K562 (cell line): ENCODE measurements around the gene PSRC1. TPM values are rescaled to one million over a fixed set of nuclear protein-coding genes. Genes with fewer than 3 reads are reported as not detected.
A peak's percentile ranks its signal among the peaks of the same experiment; 100 is the strongest.

Experiments
- CSDE1 ChIP-seq, 2 experiments: fragments of 450-650 bp; IDR thresholded peaks; 2 replicates each; pipeline ENCODE4 v1.6.1; 2016; ENCODE audit warnings: mild to moderate bottlenecking in 1 of 2
- DPF2 ChIP-seq: fragments of 450-650 bp; IDR thresholded peaks from 2 replicates; pipeline ENCODE4 v1.6.1; 2016
- EGR1 ChIP-seq: fragments of 450-650 bp; conservative IDR thresholded peaks from 2 replicates; pipeline ENCODE4 v1.6.1; 2017; ENCODE audit warnings: mild to moderate bottlenecking
- ETV6 ChIP-seq, 3 experiments: fragments of 150-350 bp in 1 of 3; sonication (generic) in 1 of 3; formaldehyde crosslinking in 1 of 3; IDR thresholded peaks; 2 replicates each; pipeline versions ENCODE4 v1.6.1 to v1.8.0; 2014 to 2022; ENCODE audit warnings: borderline replicate concordance in 2 of 3, low read depth in 2 of 3, antibody characterized with exemption in 1 of 3, low read length in 1 of 3, mild to moderate bottlenecking in 1 of 3, missing genetic modification reagents in 1 of 3
- KLF13 ChIP-seq: fragments of 450-650 bp; IDR thresholded peaks from 2 replicates; pipeline ENCODE4 v1.6.1; 2016; ENCODE audit warnings: missing genetic modification characterization, low read depth, mild to moderate bottlenecking, missing compliant biosample characterization, moderate library complexity, borderline replicate concordance
- NEUROD1 ChIP-seq: fragments of 150-350 bp; IDR thresholded peaks from 2 replicates; pipeline ENCODE4 v1.6.1; 2014; ENCODE audit warnings: borderline replicate concordance, low read length, low read depth; ENCODE audit not compliant: partially characterized antibody
- RFX5 ChIP-seq: IDR thresholded peaks from 2 replicates; pipeline ENCODE4 v1.6.1; 2011; ENCODE audit warnings: low read depth, mild to moderate bottlenecking, improper control_type of control experiment, low read length
- SAFB2 ChIP-seq: fragments of 200-400 bp; formaldehyde crosslinking; IDR thresholded peaks from 2 replicates; pipeline ENCODE4 v1.6.1; 2018; ENCODE audit warnings: borderline replicate concordance, low read length, low read depth, moderate library complexity; ENCODE audit not compliant: severe bottlenecking
- SRSF9 ChIP-seq: fragments of 200-400 bp; formaldehyde crosslinking; IDR thresholded peaks from 2 replicates; pipeline ENCODE4 v1.6.1; 2017; ENCODE audit warnings: low read depth, low read length, borderline replicate concordance
- ZNF311 ChIP-seq: fragments of 250-450 bp; sonication (Bioruptor Pico); IDR thresholded peaks from 2 replicates; pipeline ENCODE4 v1.4.0; 2020; ENCODE audit warnings: mild to moderate bottlenecking, moderate library complexity
- polyA plus RNA-seq, 8 experiments: library from polyadenylated mRNA; depleted of rRNA in 4 of 8; stranded (reverse) in 5 of 8; unstranded in 3 of 8; fragments of >200 nt; fragmentation: Nextera tagmentation in 2 of 8; fragmentation: Illumina TruSeq in 1 of 8; extraction: Ambion mirVana in 2 of 8; extraction: Trizol in 1 of 8; gene quantifications; 2 replicates each; pipeline versions ENCODE4 v1.2.1 to v1.2.3, GENCODE V29; 2011 to 2014; ENCODE audit warnings: inconsistent platforms in 1 of 8, missing spikeins in 1 of 8
- total RNA-seq, 7 experiments: library from RNA; depleted of rRNA in 6 of 7; stranded (reverse); fragments of >200 nt in 6 of 7; fragmentation: Illumina TruSeq in 2 of 7; extraction: Trizol in 2 of 7; gene quantifications; 2 replicates each; pipeline versions ENCODE4 v1.2.1 to v1.2.3, GENCODE V29; 2011 to 2021; ENCODE audit warnings: low replicate concordance in 1 of 7
- TF ChIP-seq, protein P1 (sequence below): IDR thresholded peaks from 2 replicates; pipeline ENCODE4 v1.6.1; 2012; ENCODE audit warnings: low read depth, low read length, improper control_type of control experiment, borderline replicate concordance
- TF ChIP-seq, protein P2 (sequence below): fragments of 250-450 bp; sonication (Bioruptor Pico); IDR thresholded peaks from 2 replicates; pipeline ENCODE4 v1.4.0; 2020
- TF ChIP-seq, protein P3 (sequence below), 2 experiments: fragments of 450-650 bp in 1 of 2; IDR thresholded peaks; 2 replicates each; pipeline ENCODE4 v1.6.1; 2011 to 2017; ENCODE audit warnings: low read depth in 2 of 2, antibody characterized with exemption in 1 of 2, borderline replicate concordance in 1 of 2, low read length in 1 of 2, mild to moderate bottlenecking in 1 of 2, mixed read lengths in 1 of 2; ENCODE audit not compliant: control insufficient read depth in 1 of 2
- TF ChIP-seq, protein P4 (sequence below): fragments of 450-650 bp; IDR thresholded peaks from 2 replicates; pipeline ENCODE4 v1.6.1; 2016; ENCODE audit warnings: mild to moderate bottlenecking

The PSRC1 gene
- total and polyA plus RNA-seq, 9 of the 15 experiments (the other 6 are each of a cell fraction or from before 2014, with no cell fraction given) = 6.5 to 65.2 (median 39.3) TPM

DNA sequence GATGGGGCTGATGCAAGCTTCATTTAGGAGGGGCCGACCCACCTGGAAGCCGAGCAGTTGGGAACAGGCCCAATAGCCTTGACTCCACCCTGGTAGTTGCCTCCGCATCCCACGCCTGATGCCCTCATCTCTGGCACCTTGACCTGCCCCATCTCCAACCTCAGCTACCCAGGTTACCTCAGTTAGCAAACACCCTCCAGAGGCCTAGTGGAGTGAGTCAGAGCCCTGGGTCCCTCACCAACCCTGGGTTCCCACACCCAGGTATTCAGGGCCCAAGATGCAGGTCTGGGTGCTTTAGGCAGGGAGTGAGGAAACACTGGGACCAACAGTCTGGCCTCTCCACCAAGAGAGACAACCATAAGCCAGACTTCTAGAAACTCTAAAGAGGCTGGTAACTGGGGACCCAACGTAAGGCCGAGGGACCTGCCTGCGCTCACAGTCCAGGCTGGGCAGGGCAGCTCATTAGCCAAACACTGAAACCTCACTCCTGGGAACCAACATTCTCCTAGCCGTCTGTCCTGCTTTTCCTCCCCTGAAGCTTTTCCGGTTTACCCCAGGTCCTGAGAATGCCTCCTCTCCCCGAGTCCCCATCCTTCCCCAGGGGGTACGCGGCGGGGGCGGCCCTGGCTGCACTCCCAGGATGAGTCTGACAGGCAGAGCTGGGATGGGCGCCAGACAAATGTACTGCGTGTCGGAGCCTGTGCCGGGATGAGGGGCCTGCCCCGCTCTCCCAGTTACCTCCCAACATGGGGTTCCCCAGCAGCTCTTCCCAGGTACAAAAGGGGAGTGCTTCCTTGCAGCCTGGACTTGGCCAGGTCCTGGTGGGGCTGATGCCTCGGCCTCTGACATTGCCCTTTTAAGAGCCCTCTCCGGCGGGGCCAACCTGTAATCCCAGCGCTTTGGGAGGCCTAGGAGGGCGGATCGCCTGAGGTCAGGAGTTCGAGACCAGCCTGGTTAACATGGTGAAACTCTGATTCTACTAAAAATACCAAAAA, 42.5 kb downstream of the PSRC1 start (continued):
- TF ChIP-seq, protein P1, sequence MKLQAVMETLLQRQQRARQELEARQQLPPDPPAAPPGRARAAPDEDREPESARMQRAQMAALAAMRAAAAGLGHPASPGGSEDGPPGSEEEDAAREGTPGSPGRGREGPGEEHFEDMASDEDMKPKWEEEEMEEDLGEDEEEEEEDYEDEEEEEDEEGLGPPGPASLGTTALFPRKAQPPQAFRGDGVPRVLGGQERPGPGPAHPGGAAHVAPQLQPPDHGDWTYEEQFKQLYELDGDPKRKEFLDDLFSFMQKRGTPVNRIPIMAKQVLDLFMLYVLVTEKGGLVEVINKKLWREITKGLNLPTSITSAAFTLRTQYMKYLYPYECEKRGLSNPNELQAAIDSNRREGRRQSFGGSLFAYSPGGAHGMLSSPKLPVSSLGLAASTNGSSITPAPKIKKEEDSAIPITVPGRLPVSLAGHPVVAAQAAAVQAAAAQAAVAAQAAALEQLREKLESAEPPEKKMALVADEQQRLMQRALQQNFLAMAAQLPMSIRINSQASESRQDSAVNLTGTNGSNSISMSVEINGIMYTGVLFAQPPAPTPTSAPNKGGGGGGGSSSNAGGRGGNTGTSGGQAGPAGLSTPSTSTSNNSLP = no peak
- TF ChIP-seq ETV6 (IDR thresholded peaks at IDR 0.05; ENCODE audit: borderline replicate concordance in 1 of 2, low read depth in 2 of 2, low read length in 1 of 2) = 0 out of 4 replicates have a peak, but pooled peaks of 1 of the 2 experiments have one; percentile 3
- TF ChIP-seq ETV6 (CRISPR knock-in tag; IDR thresholded peaks at IDR 0.05; ENCODE audit: borderline replicate concordance) = 0 out of 2 replicates have a peak, but pooled peaks have one; percentile 56
- TF ChIP-seq, protein P2, sequence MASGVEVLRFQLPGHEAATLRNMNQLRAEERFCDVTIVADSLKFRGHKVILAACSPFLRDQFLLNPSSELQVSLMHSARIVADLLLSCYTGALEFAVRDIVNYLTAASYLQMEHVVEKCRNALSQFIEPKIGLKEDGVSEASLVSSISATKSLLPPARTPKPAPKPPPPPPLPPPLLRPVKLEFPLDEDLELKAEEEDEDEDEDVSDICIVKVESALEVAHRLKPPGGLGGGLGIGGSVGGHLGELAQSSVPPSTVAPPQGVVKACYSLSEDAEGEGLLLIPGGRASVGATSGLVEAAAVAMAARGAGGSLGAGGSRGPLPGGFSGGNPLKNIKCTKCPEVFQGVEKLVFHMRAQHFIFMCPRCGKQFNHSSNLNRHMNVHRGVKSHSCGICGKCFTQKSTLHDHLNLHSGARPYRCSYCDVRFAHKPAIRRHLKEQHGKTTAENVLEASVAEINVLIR (CRISPR knock-in tag) = no peak
- TF ChIP-seq ZNF311 (CRISPR knock-in tag) = no peak
- no peak for TF ChIP-seq DPF2
- TF ChIP-seq SAFB2 = no peak
- TF ChIP-seq RFX5 = no peak
- TF ChIP-seq, protein P3, sequence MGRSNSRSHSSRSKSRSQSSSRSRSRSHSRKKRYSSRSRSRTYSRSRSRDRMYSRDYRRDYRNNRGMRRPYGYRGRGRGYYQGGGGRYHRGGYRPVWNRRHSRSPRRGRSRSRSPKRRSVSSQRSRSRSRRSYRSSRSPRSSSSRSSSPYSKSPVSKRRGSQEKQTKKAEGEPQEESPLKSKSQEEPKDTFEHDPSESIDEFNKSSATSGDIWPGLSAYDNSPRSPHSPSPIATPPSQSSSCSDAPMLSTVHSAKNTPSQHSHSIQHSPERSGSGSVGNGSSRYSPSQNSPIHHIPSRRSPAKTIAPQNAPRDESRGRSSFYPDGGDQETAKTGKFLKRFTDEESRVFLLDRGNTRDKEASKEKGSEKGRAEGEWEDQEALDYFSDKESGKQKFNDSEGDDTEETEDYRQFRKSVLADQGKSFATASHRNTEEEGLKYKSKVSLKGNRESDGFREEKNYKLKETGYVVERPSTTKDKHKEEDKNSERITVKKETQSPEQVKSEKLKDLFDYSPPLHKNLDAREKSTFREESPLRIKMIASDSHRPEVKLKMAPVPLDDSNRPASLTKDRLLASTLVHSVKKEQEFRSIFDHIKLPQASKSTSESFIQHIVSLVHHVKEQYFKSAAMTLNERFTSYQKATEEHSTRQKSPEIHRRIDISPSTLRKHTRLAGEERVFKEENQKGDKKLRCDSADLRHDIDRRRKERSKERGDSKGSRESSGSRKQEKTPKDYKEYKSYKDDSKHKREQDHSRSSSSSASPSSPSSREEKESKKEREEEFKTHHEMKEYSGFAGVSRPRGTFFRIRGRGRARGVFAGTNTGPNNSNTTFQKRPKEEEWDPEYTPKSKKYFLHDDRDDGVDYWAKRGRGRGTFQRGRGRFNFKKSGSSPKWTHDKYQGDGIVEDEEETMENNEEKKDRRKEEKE (IDR thresholded peaks at IDR 0.05; ENCODE audit: borderline replicate concordance in 1 of 2, control insufficient read depth in 1 of 2, low read depth in 2 of 2, low read length in 1 of 2) = no peak
- no peak for TF ChIP-seq KLF13
- no peak for TF ChIP-seq SRSF9
- TF ChIP-seq EGR1 = peak; percentile 31; the same call in 1 of the 2 replicates
- no peak for TF ChIP-seq CSDE1 (IDR thresholded peaks at IDR 0.05)
- peak; percentile 64 for TF ChIP-seq NEUROD1
- TF ChIP-seq, protein P4, sequence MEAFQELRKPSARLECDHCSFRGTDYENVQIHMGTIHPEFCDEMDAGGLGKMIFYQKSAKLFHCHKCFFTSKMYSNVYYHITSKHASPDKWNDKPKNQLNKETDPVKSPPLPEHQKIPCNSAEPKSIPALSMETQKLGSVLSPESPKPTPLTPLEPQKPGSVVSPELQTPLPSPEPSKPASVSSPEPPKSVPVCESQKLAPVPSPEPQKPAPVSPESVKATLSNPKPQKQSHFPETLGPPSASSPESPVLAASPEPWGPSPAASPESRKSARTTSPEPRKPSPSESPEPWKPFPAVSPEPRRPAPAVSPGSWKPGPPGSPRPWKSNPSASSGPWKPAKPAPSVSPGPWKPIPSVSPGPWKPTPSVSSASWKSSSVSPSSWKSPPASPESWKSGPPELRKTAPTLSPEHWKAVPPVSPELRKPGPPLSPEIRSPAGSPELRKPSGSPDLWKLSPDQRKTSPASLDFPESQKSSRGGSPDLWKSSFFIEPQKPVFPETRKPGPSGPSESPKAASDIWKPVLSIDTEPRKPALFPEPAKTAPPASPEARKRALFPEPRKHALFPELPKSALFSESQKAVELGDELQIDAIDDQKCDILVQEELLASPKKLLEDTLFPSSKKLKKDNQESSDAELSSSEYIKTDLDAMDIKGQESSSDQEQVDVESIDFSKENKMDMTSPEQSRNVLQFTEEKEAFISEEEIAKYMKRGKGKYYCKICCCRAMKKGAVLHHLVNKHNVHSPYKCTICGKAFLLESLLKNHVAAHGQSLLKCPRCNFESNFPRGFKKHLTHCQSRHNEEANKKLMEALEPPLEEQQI = no peak
